AG04449 (cell line): ENCODE results near the gene CRYBA4.

ENCODE experiments used
- CTCF ChIA-PET: fragments of 350-600 bp; formaldehyde crosslinking; extraction: SDS; loops from one replicate; lab custom pipeline; 2021; ENCODE audit warnings: antibody characterized with exemption; lab: Yijun Ruan, JAX
- POLR2A ChIA-PET: fragments of 400-600, 350-600 bp; formaldehyde crosslinking; extraction: SDS; loops from one replicate; lab custom pipeline; 2020; ENCODE audit warnings: antibody characterized with exemption, inconsistent platforms; lab: Yijun Ruan, JAX
- DNase-seq: peaks from one replicate; pipeline ENCODE4 v3.0.0-alpha.2; 2010; ENCODE audit warnings: low read depth, low spot score
- H3K4me3 ChIP-seq: 2 replicates; pipeline ENCODE4 v1.5.1; 2011; ENCODE audit warnings: low read depth, mild to moderate bottlenecking, control low read depth, low read length
- CTCF ChIP-seq: IDR thresholded peaks from one replicate; pipeline ENCODE4 v1.5.1; 2011; ENCODE audit warnings: mild to moderate bottlenecking, moderate library complexity, low read length, control low read depth, inconsistent platforms; ENCODE audit not compliant: insufficient read depth; ENCODE audit errors: missing control alignments

The CRYBA4 gene

GRCh38 chr22:26621663-26622062 is at the start of gene CRYBA4:
Gene CRYBA4, plus strand, starts transcription at chr22:26621963. Its CDS starts 634 bp downstream, at chr22:26622597.
- no peak for TF ChIP-seq CTCF
- no peak for DNase-seq
- ChIA-PET POLR2A (no interaction called here), CTCF (interaction anchor here (1.5 kb wide), 1 partner anchor 9 kb away, joined by 6 read pairs; no protein-coding TSS in a partner anchor)
- H3K4me3 ChIP-seq = no peak within 1 kb of the TSS

- ChIA-PET CTCF (interaction anchor here (1.1 to 1.2 kb wide), 2 partner anchors 11 to 19 kb away, joined by 3 read pairs; no protein-coding TSS in a partner anchor), POLR2A (no interaction called here)
- no peak for DNase-seq
- H3K4me3 ChIP-seq = no peak overlapping the region
- no peak for TF ChIP-seq CTCF
Measured at GRCh38 chr22:26573026-26573662, 48.6 kb upstream of the CRYBA4 start.

GRCh38 chr22:26574001-26574723 is 47.6 kb upstream of the CRYBA4 start:
- no peak overlapping the region for H3K4me3 ChIP-seq
- DNase-seq = no peak
- TF ChIP-seq CTCF = no peak
- CTCF ChIA-PET = interaction anchor here (1.2 kb wide), 1 partner anchor 10 kb away, joined by 3 read pairs; no protein-coding TSS in a partner anchor
- POLR2A ChIA-PET = no interaction called here

- H3K4me3 ChIP-seq = no peak overlapping the region
- DNase-seq = no peak
- ChIA-PET CTCF (interaction anchor here (0.7 to 1.4 kb wide), 6 partner anchors 9 to 89 kb away, joined by 3 to 6 read pairs (median 4); no protein-coding TSS in a partner anchor), POLR2A (no interaction called here)
- no peak for TF ChIP-seq CTCF
Measured at GRCh38 chr22:26576026-26576680, 45.6 kb upstream of the CRYBA4 start.

- no peak overlapping the region for H3K4me3 ChIP-seq
- CTCF ChIA-PET = interaction anchor here (1.4 kb wide), 2 partner anchors 12 to 19 kb away, joined by 3 to 4 read pairs; no protein-coding TSS in a partner anchor
- no peak for TF ChIP-seq CTCF
- POLR2A ChIA-PET = no interaction called here
- no peak for DNase-seq
Measured at GRCh38 chr22:26577081-26577480, 44.7 kb upstream of the CRYBA4 start.

GRCh38 chr22:26579331-26579886 is 42.4 kb upstream of the CRYBA4 start:
- ChIA-PET CTCF (no interaction called here), POLR2A (no interaction called here)
- no peak overlapping the region for H3K4me3 ChIP-seq
- no peak for TF ChIP-seq CTCF
- DNase-seq = no peak
